PC-3 (cell line): ENCODE data around the gene PIGQ. TPM values are rescaled to one million over a fixed set of nuclear protein-coding genes. Genes with fewer than 3 reads are reported as not detected.

Experiments used
- ATAC-seq: fragments of 200-7000 bp; cut with Tn5 transposase; 2 replicates; pipeline ENCODE4 v1.9.1; 2020; ENCODE audit warnings: mild to moderate bottlenecking, moderate library complexity
- BruUV-seq: library from RNA; stranded (reverse); fragments of 400-500 nt; replicated peaks from 2 replicates; lab custom pipeline; 2021; lab: Mats Ljungman, UMichigan
- CTCF ChIA-PET: fragments of 300-600 bp; sonication (Branson Sonifier 250); formaldehyde crosslinking; loops from one replicate; lab custom pipeline; 2022; ENCODE audit warnings: antibody characterized with exemption; lab: Charles Lee
- POLR2A ChIA-PET: fragments of 300-600 bp; sonication (Branson Sonifier 250); formaldehyde crosslinking; loops from one replicate; lab custom pipeline; 2022; ENCODE audit warnings: antibody characterized with exemption; ENCODE audit not compliant: unreplicated experiment; lab: Charles Lee
- DNase-seq: peaks from one replicate; pipeline ENCODE4 v3.0.0-alpha.2; 2015
- H2AFZ ChIP-seq: fragments of 300-600 bp; sonication (generic); 2 replicates; pipeline ENCODE4 v1.6.0; 2016; ENCODE audit warnings: antibody characterized with exemption, low read length
- H3F3A ChIP-seq: fragments of 300-600 bp; sonication (generic); one replicate; pipeline ENCODE4 v1.6.0; 2017; ENCODE audit warnings: antibody characterized with exemption, low read length, control low read depth, mild to moderate bottlenecking; ENCODE audit not compliant: unreplicated experiment
- H3K27ac ChIP-seq: fragments of 300-600 bp; sonication (generic); 2 replicates; pipeline ENCODE4 v1.5.1; 2016; ENCODE audit warnings: mild to moderate bottlenecking, low read length
- H3K27me3 ChIP-seq: fragments of 300-600 bp; sonication (generic); 2 replicates; pipeline ENCODE4 v1.6.1; 2016; ENCODE audit warnings: low read length, mixed read lengths
- H3K36me3 ChIP-seq: fragments of 300-600 bp; sonication (generic); 2 replicates; pipeline ENCODE4 v1.6.1; 2016; ENCODE audit warnings: low read depth, mixed run types, low read length, mixed read lengths
- H3K4me1 ChIP-seq: fragments of 300-600 bp; sonication (generic); 2 replicates; pipeline ENCODE4 v1.5.1; 2016; ENCODE audit warnings: low read length; ENCODE audit not compliant: insufficient read depth
- H3K4me2 ChIP-seq: fragments of 300-600 bp; sonication (generic); 2 replicates; pipeline ENCODE4 v1.6.0; 2016; ENCODE audit warnings: low read length
- H3K4me3 ChIP-seq: fragments of 300-600 bp; sonication (generic); 2 replicates; pipeline ENCODE4 v1.5.1; 2016; ENCODE audit warnings: mild to moderate bottlenecking, low read length, mixed read lengths
- H3K79me2 ChIP-seq: fragments of 300-600 bp; sonication (generic); 2 replicates; pipeline ENCODE4 v1.6.1; 2017; ENCODE audit warnings: low read length, mixed read lengths
- H3K9ac ChIP-seq: fragments of 300-600 bp; sonication (generic); 2 replicates; pipeline ENCODE4 v1.6.0; 2016; ENCODE audit warnings: mild to moderate bottlenecking, low read length
- H3K9me2 ChIP-seq: fragments of 300-600 bp; sonication (generic); replicated peaks from 2 replicates; pipeline ENCODE4 v1.6.1; 2016; ENCODE audit warnings: mixed run types, low read length, mixed read lengths
- H3K9me3 ChIP-seq: fragments of 300-600 bp; sonication (generic); 2 replicates; pipeline ENCODE4 v1.6.1; 2016; ENCODE audit warnings: low read length, mixed read lengths
- H4K20me1 ChIP-seq: fragments of 300-600 bp; sonication (generic); 2 replicates; pipeline ENCODE4 v1.6.1; 2016; ENCODE audit warnings: low read length, mixed read lengths
- EZH2 ChIP-seq: fragments of 300-600 bp; sonication (generic); IDR thresholded peaks from one replicate; pipeline ENCODE4 v1.6.1; 2017; ENCODE audit warnings: antibody characterized with exemption, mild to moderate bottlenecking, low read length; ENCODE audit not compliant: unreplicated experiment
- EZH2phosphoT487 ChIP-seq: fragments of 300-600 bp; sonication (generic); IDR thresholded peaks from 2 replicates; pipeline ENCODE4 v1.6.1; 2018; ENCODE audit warnings: mild to moderate bottlenecking, antibody characterized with exemption, low read length, borderline replicate concordance
- intact Hi-C: fragments of 100-400 bp; cut with micrococcal nuclease; formaldehyde crosslinking; loops from 2 replicates; pipeline ENCODE4 v1.9.0; 2023
- total RNA-seq: library from RNA; depleted of rRNA; stranded (reverse); fragments of >200 nt; gene quantifications from 2 replicates; pipeline ENCODE4 v1.2.3, GENCODE V29; 2014
- TF ChIP-seq, protein P1 (sequence below): fragments of 300-600 bp; sonication (generic); conservative IDR thresholded peaks from 2 replicates; pipeline ENCODE4 v1.5.1; 2017; ENCODE audit warnings: antibody characterized with exemption, low read depth, mild to moderate bottlenecking, low read length

PIGQ gene
- total RNA-seq, 1 experiment from 2014 or later, result 36.0 TPM

GRCh38 chr16:593406-593805 lies 23.6 kb downstream of the PIGQ start:
- Histone ChIP-seq H3K27me3 (no peaks in the 10 kb centered on the region), H4K20me1 (peaks cover 12% of the 10 kb centered on the region; the same call in 1 of the 2 replicates), H2AFZ (no peak overlapping the region), H3K36me3 (no peaks in the 10 kb centered on the region), H3K4me1 (peaks cover 28% of the 10 kb centered on the region), H3K4me3 (no peak overlapping the region), H3K79me2 (peaks cover 67% of the 10 kb centered on the region), H3F3A (no peaks in the 10 kb centered on the region), H3K9me2 (no peaks in the 10 kb centered on the region), H3K9me3 (no peaks in the 10 kb centered on the region), H3K27ac (peak overlapping the region; percentile 28), H3K9ac (no peak overlapping the region), H3K4me2 (peak overlapping the region; percentile 51)
- BruUV-seq, result no TSS peak
- intact Hi-C loops, result no loop called here
- TF ChIP-seq EZH2 (no peak), EZH2phosphoT487 (no peak)
- TF ChIP-seq, protein P1, sequence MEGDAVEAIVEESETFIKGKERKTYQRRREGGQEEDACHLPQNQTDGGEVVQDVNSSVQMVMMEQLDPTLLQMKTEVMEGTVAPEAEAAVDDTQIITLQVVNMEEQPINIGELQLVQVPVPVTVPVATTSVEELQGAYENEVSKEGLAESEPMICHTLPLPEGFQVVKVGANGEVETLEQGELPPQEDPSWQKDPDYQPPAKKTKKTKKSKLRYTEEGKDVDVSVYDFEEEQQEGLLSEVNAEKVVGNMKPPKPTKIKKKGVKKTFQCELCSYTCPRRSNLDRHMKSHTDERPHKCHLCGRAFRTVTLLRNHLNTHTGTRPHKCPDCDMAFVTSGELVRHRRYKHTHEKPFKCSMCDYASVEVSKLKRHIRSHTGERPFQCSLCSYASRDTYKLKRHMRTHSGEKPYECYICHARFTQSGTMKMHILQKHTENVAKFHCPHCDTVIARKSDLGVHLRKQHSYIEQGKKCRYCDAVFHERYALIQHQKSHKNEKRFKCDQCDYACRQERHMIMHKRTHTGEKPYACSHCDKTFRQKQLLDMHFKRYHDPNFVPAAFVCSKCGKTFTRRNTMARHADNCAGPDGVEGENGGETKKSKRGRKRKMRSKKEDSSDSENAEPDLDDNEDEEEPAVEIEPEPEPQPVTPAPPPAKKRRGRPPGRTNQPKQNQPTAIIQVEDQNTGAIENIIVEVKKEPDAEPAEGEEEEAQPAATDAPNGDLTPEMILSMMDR, result no peak
- DNase-seq (peak; percentile 77), ATAC-seq (no peak)
- ChIA-PET POLR2A (interaction anchor here (1.0 kb wide), 1 partner anchor 51 kb away, joined by 5 read pairs; no protein-coding TSS in a partner anchor), CTCF (no interaction called here)

GRCh38 chr16:593807-594206 lies 24.0 kb downstream of the PIGQ start:
- TF ChIP-seq, protein P1, result no peak
- TF ChIP-seq EZH2, result no peak
- no peak for TF ChIP-seq EZH2phosphoT487
- ATAC-seq (no peak), DNase-seq (no peak)
- Histone ChIP-seq H3K4me3 (no peak overlapping the region), H3K9me3 (no peaks in the 10 kb centered on the region), H3K27me3 (no peaks in the 10 kb centered on the region), H3K36me3 (no peaks in the 10 kb centered on the region), H3K27ac (no peak overlapping the region), H3K9ac (no peak overlapping the region), H3K4me2 (0 out of 2 replicates have a peak overlapping the region, but pooled peaks have one; percentile 51), H3K9me2 (no peaks in the 10 kb centered on the region), H2AFZ (no peak overlapping the region), H3K79me2 (peaks cover 63% of the 10 kb centered on the region), H4K20me1 (peaks cover 12% of the 10 kb centered on the region; the same call in 1 of the 2 replicates), H3F3A (no peaks in the 10 kb centered on the region), H3K4me1 (peaks cover 28% of the 10 kb centered on the region)
- CTCF ChIA-PET, result no interaction called here
- BruUV-seq, result no TSS peak
- intact Hi-C loops, result no loop called here
- POLR2A ChIA-PET, result interaction anchor here (1.0 kb wide), 1 partner anchor 51 kb away, joined by 5 read pairs; no protein-coding TSS in a partner anchor

GRCh38 chr16:595094-595528 lies 25.3 kb downstream of the PIGQ start:
- Histone ChIP-seq H3K4me2 (no peak overlapping the region), H3K27ac (no peak overlapping the region), H3K4me1 (peaks cover 28% of the 10 kb centered on the region), H3K9me3 (no peaks in the 10 kb centered on the region), H2AFZ (no peak overlapping the region), H3K36me3 (no peaks in the 10 kb centered on the region), H3K4me3 (no peak overlapping the region), H4K20me1 (peaks cover 12% of the 10 kb centered on the region; the same call in 1 of the 2 replicates), H3F3A (no peaks in the 10 kb centered on the region), H3K27me3 (no peaks in the 10 kb centered on the region), H3K9me2 (no peaks in the 10 kb centered on the region), H3K9ac (no peak overlapping the region), H3K79me2 (peaks cover 62% of the 10 kb centered on the region)
- ChIA-PET CTCF (no interaction called here), POLR2A (no interaction called here)
- intact Hi-C loops, result no loop called here
- BruUV-seq, result no TSS peak
- ATAC-seq, result no peak
- TF ChIP-seq EZH2, result no peak
- TF ChIP-seq EZH2phosphoT487, result no peak
- TF ChIP-seq, protein P1, result no peak
- no peak for DNase-seq
